ENCODE data around the gene COPZ2. TPM values are rescaled to one million over a fixed set of nuclear protein-coding genes. Genes with fewer than 3 reads are reported as not detected.

Gene COPZ2, protein sequence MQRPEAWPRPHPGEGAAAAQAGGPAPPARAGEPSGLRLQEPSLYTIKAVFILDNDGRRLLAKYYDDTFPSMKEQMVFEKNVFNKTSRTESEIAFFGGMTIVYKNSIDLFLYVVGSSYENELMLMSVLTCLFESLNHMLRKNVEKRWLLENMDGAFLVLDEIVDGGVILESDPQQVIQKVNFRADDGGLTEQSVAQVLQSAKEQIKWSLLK
- 9.1 and 11.2 TPM in 2 replicates for total RNA-seq

DNA sequence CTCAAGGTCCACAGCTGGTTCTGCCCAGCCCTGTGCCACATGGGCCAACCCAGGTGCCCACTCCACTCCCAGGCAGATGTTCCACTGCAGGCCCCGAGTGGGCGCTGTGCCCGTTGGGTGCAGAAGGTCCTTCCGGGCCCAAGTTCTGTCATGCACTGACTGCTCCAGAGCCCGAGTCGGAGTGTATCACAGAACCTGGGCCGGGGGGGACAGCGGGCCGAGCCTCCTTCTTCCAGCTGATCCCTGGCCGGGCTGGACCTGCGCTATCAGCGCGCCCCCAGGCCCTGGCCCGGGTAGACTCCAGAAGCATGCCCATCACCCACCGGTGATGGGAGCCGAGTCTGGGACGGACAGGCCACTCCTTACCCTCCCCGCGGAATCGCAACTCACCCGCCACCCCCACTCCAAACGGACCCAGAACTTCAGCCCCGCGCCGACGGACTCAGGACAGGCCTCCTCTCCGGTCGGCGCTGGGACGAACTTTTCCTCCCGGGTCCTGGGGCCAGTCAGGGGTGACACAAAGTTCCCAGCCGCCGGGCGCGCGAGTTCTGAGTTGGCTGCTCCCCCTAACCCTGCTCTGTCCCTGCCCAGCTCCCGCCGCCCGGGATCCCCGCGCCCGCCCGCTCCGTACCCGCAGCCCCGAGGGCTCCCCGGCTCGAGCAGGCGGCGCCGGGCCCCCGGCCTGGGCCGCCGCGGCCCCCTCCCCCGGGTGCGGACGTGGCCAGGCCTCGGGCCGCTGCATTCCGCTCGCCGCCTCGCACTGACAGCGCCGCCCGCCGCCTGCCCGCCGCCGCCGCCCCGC is at the start of gene COPZ2:
COPZ2 (minus strand) TSS at position 762 of the 802 bp plus-strand sequence; CDS start at position 742, 20 bp downstream.

DNA sequence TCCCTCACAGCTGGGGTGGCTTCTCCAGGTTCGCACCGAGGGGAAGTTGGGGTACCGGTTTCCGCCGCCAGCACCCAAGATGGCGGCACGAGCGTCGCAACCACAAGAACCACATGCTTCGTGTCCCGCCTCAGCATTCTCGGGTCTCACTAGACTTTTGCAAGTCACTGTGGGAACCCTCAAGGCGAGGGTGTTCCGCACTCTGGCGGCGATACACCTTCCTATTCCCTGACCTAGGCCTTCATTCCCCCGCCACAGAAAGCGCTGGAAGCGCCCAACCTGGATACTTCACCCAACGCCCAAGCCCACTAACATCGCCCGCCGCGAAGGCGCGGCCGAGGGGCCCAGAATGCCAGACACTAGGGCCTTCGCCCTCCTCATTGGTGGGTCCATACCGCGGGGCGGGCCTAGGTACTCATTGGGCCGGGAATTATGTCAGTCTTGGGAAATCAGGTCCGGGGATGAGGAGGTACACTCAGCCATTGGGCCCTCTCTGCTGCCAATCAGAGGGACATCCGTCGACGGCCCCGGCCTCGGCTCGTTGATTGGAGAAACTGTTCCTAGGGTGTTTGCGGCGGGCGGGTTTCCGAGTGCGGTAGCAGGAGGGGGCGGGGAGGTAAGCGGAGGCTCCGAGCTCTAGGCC is 10.3 kb upstream of the COPZ2 start, which contains the start of gene NFE2L1:
NFE2L1 (plus strand) TSS at position 619 of the 643 bp plus-strand sequence. CDS start 2,760 bp downstream, outside the sequence.

Other genes with a start within 250 kb of the COPZ2 start
- 5.0 TPM in 2 replicates for gene OSBPL7, start 216.0 kb downstream of the COPZ2 start, total RNA-seq
- gene MRPL10, start 206.3 kb downstream of the COPZ2 start, total RNA-seq: 18.5 and 19.0 TPM in 2 replicates
- not detected in 2 replicates for gene LRRC46, start 206.1 kb downstream of the COPZ2 start, total RNA-seq
- gene SCRN2, start 196.5 kb downstream of the COPZ2 start, total RNA-seq: 28.7 and 34.8 TPM in 2 replicates
- 1.4 and 1.7 TPM in 2 replicates for gene SP6, start 186.6 kb downstream of the COPZ2 start, total RNA-seq
- gene SP2, start 141.6 kb downstream of the COPZ2 start, total RNA-seq: 1.4 and 1.8 TPM in 2 replicates
- gene PNPO, start 96.2 kb downstream of the COPZ2 start, total RNA-seq: 19.4 and 21.3 TPM in 2 replicates
- not detected in 2 replicates for gene PRR15L, start 79.9 kb downstream of the COPZ2 start, total RNA-seq
- gene CDK5RAP3, start 66.7 kb downstream of the COPZ2 start, total RNA-seq: 65.1 and 76.4 TPM in 2 replicates
- gene NFE2L1, start 10.6 kb upstream of the COPZ2 start, total RNA-seq: 90.9 and 123 TPM in 2 replicates
- gene CBX1, start 63.7 kb upstream of the COPZ2 start, total RNA-seq: 40.3 and 54.9 TPM in 2 replicates
- 11.0 and 12.1 TPM in 2 replicates for gene SNX11, start 70.0 kb upstream of the COPZ2 start, total RNA-seq

Measured in dermis lymphatic vessel endothelial cell (primary cell).